ENCODE results near the gene ALK.

DNA sequence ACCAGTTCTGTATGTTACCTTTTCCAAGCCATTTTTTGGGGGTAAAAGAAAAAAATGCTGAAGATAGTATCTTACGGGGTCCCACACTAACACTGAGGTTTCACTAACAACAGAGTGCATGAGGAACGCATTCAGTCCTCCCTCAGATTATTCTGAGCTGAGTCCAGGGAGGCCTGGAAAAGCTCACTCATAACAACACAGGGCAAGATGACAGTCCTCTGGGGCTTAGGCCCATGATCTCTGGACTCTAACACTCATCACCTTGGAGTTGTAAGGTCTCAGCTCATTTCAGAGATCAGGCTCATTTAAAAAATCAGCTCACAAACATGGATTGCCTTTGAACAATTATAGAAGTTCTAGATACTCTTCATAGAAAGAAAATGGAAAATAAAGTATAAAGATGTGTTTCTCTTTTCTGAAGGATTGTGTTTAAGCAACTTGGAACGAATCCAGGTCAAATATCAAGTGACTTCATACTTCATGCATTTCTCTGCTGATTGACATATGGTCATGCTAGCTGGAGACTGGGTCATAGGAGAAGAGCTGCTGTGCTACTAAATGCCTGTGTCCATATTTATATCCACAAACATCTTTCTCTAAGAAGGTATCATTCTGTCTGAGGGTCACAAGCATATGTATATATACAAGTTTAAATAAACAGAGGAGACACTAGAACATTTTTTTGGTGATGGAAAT, 265.8 kb downstream of the ALK start:
- TF ChIP-seq, protein P1, sequence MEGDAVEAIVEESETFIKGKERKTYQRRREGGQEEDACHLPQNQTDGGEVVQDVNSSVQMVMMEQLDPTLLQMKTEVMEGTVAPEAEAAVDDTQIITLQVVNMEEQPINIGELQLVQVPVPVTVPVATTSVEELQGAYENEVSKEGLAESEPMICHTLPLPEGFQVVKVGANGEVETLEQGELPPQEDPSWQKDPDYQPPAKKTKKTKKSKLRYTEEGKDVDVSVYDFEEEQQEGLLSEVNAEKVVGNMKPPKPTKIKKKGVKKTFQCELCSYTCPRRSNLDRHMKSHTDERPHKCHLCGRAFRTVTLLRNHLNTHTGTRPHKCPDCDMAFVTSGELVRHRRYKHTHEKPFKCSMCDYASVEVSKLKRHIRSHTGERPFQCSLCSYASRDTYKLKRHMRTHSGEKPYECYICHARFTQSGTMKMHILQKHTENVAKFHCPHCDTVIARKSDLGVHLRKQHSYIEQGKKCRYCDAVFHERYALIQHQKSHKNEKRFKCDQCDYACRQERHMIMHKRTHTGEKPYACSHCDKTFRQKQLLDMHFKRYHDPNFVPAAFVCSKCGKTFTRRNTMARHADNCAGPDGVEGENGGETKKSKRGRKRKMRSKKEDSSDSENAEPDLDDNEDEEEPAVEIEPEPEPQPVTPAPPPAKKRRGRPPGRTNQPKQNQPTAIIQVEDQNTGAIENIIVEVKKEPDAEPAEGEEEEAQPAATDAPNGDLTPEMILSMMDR (IDR thresholded peaks at IDR 0.05): no peak
- no peak for TF ChIP-seq POLR2A (IDR thresholded peaks at IDR 0.05)
